AG10803 (cell line): Measurements from ENCODE around the gene HJURP.

Source experiments
- DNase-seq: peaks from one replicate; pipeline ENCODE4 v3.0.0; 2010; ENCODE audit warnings: low read depth
- H3K4me3 ChIP-seq: 2 replicates; pipeline ENCODE4 v1.5.1; 2011; ENCODE audit warnings: mild to moderate bottlenecking, low read length, control low read depth
- CTCF ChIP-seq: conservative IDR thresholded peaks from 2 replicates; pipeline ENCODE4 v1.5.1; 2011; ENCODE audit warnings: mild to moderate bottlenecking, low read length, control low read depth, inconsistent platforms

The HJURP gene

GRCh38 chr2:233848276-233848675 is 6.1 kb downstream of the HJURP start:
- DNase-seq = no peak
- TF ChIP-seq CTCF = no peak
- H3K4me3 ChIP-seq = no peak overlapping the region

GRCh38 chr2:233847248-233847898 is 7.0 kb downstream of the HJURP start:
- TF ChIP-seq CTCF = no peak
- DNase-seq = no peak

GRCh38 chr2:233846387-233847247 is 7.7 kb downstream of the HJURP start:
- no peak for TF ChIP-seq CTCF
- no peak overlapping the region for H3K4me3 ChIP-seq
- no peak for DNase-seq

More at GRCh38 chr2:233847248-233847898, 7.0 kb downstream of the HJURP start:
- no peak overlapping the region for H3K4me3 ChIP-seq

GRCh38 chr2:233845301-233846060 is 8.9 kb downstream of the HJURP start:
- TF ChIP-seq CTCF = no peak
- H3K4me3 ChIP-seq = no peak overlapping the region
- DNase-seq = no peak

GRCh38 chr2:233844836-233845235 is 9.5 kb downstream of the HJURP start:
- TF ChIP-seq CTCF = no peak
- H3K4me3 ChIP-seq = no peak overlapping the region
- no peak for DNase-seq

GRCh38 chr2:233844064-233844807 is 10.1 kb downstream of the HJURP start:
- DNase-seq = no peak
- H3K4me3 ChIP-seq = no peak overlapping the region
- no peak for TF ChIP-seq CTCF
